Measurements from ENCODE around the gene FAF2.
A peak's percentile ranks its signal among the peaks of the same experiment; 100 is the strongest.

FAF2 gene

DNA sequence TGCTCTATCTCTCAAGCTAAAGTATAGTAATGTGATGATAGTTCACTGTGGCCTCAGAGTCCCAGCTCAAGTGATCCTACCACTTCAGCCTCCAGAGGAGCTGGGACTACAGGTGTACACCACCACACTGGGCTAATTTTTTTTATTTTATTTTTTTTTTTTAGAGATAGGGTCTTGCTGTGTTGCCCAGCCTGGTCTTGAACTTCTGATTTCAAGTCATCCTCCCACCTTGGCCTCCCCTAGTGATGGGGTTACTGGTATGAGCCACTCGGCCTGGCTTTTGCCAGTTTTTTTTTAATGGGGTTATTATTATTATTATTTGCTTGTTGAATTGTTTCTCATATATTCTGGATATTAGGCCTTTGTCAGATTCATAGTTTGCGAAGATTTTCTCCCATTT, 13.2 kb downstream of the FAF2 start:
- Histone ChIP-seq H3K4me3 (replicated peaks; ENCODE audit: insufficient read depth, low read length) (no peak overlapping the region), H3K27ac (replicated peaks) (no peak overlapping the region), H3K27me3 (ENCODE audit: insufficient read depth, poor library complexity, severe bottlenecking) (no peaks in the 10 kb centered on the region)
- TF ChIP-seq GABPA (IDR thresholded peaks at IDR 0.05; ENCODE audit: low read depth): no peak
- no peak for TF ChIP-seq POLR2AphosphoS5 (IDR thresholded peaks at IDR 0.05; ENCODE audit: low read depth)
- TF ChIP-seq, protein P1, sequence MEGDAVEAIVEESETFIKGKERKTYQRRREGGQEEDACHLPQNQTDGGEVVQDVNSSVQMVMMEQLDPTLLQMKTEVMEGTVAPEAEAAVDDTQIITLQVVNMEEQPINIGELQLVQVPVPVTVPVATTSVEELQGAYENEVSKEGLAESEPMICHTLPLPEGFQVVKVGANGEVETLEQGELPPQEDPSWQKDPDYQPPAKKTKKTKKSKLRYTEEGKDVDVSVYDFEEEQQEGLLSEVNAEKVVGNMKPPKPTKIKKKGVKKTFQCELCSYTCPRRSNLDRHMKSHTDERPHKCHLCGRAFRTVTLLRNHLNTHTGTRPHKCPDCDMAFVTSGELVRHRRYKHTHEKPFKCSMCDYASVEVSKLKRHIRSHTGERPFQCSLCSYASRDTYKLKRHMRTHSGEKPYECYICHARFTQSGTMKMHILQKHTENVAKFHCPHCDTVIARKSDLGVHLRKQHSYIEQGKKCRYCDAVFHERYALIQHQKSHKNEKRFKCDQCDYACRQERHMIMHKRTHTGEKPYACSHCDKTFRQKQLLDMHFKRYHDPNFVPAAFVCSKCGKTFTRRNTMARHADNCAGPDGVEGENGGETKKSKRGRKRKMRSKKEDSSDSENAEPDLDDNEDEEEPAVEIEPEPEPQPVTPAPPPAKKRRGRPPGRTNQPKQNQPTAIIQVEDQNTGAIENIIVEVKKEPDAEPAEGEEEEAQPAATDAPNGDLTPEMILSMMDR (IDR thresholded peaks at IDR 0.05; ENCODE audit: insufficient read depth, low read length): no peak
- TF ChIP-seq, protein P2, sequence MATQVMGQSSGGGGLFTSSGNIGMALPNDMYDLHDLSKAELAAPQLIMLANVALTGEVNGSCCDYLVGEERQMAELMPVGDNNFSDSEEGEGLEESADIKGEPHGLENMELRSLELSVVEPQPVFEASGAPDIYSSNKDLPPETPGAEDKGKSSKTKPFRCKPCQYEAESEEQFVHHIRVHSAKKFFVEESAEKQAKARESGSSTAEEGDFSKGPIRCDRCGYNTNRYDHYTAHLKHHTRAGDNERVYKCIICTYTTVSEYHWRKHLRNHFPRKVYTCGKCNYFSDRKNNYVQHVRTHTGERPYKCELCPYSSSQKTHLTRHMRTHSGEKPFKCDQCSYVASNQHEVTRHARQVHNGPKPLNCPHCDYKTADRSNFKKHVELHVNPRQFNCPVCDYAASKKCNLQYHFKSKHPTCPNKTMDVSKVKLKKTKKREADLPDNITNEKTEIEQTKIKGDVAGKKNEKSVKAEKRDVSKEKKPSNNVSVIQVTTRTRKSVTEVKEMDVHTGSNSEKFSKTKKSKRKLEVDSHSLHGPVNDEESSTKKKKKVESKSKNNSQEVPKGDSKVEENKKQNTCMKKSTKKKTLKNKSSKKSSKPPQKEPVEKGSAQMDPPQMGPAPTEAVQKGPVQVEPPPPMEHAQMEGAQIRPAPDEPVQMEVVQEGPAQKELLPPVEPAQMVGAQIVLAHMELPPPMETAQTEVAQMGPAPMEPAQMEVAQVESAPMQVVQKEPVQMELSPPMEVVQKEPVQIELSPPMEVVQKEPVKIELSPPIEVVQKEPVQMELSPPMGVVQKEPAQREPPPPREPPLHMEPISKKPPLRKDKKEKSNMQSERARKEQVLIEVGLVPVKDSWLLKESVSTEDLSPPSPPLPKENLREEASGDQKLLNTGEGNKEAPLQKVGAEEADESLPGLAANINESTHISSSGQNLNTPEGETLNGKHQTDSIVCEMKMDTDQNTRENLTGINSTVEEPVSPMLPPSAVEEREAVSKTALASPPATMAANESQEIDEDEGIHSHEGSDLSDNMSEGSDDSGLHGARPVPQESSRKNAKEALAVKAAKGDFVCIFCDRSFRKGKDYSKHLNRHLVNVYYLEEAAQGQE (IDR thresholded peaks at IDR 0.05; ENCODE audit: insufficient replicate concordance, low read depth): no peak
- TF ChIP-seq SPI1 (IDR thresholded peaks at IDR 0.05; ENCODE audit: borderline replicate concordance, low read depth): no peak
- DNase-seq (ENCODE audit: low read depth in 1 of 2, low spot score in 1 of 2): no peak

DNA sequence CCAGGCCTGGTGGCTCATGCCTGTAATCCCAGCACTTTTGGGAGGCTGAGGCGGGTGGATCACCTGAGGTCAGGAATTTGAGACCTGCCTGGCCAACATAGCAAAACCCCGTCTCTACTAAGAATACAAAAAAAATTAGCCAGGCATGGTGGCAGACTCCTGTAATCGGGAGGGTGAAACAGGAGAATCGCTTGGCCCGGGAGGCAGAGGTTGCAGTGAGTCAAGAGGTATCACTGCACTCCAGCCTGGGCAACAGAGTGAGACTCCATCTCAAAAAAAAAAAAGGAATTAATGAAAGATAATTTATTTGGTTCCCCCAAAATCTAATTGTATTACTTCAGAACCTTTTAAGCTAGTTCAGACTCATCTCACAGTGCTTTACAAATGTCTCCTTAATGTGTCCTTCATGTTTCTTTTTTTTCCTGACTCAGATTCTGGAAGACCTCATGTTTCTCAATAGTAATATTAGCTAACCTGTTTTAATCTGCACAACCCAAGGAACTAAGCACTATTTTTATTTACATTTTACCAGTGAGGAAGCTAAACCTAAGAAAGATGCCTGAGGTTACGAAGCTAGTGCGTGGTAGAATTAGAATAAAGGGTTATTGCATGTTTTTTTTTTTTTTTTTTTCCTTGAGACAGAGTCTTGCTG, 15.1 kb downstream of the FAF2 start:
- H3K27me3 ChIP-seq (ENCODE audit: insufficient read depth, poor library complexity, severe bottlenecking): no peaks in the 10 kb centered on the region
- H3K27ac ChIP-seq (replicated peaks): no peak overlapping the region
- no peak overlapping the region for H3K4me3 ChIP-seq (replicated peaks; ENCODE audit: insufficient read depth, low read length)
- TF ChIP-seq, protein P1 (IDR thresholded peaks at IDR 0.05; ENCODE audit: insufficient read depth, low read length): no peak
- no peak for TF ChIP-seq POLR2AphosphoS5 (IDR thresholded peaks at IDR 0.05; ENCODE audit: low read depth)
- TF ChIP-seq, protein P2 (IDR thresholded peaks at IDR 0.05; ENCODE audit: insufficient replicate concordance, low read depth): no peak
- TF ChIP-seq SPI1 (IDR thresholded peaks at IDR 0.05; ENCODE audit: borderline replicate concordance, low read depth): no peak
- no peak for TF ChIP-seq GABPA (IDR thresholded peaks at IDR 0.05; ENCODE audit: low read depth)
- no peak for DNase-seq (ENCODE audit: low read depth in 1 of 2, low spot score in 1 of 2)

DNA sequence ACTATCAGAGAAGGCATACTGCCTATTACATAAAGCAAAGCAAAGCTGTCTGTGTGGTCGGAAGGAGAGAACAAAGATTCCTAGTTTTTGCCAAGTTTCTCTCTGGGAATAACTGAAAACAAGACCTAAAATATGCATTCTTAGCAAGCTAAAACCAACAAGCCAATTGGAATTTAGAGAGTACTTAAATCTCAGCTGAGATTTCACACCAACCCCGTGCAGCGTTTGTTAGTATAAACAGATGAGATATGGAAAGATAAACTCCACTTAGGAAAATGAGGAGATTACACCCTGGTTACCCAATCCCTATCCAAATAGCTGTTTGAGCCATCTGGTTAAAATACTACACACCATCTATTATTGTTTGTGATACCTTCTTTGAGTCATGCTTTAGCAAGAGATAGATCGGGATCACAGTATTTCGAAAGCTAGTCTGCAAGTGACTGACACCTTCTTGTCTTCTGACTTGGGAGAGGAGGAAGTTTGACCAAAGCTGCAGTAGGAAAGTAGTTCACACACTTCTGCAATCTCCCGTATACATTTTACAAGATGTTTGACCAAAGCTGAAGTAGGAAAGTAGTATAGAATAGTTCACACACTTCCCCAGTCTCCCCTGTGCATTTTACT, 18.2 kb downstream of the FAF2 start:
- TF ChIP-seq POLR2AphosphoS5 (IDR thresholded peaks at IDR 0.05; ENCODE audit: low read depth): no peak
- peak; percentile 80; the same call in 1 of the 2 replicates for TF ChIP-seq SPI1 (IDR thresholded peaks at IDR 0.05; ENCODE audit: borderline replicate concordance, low read depth)
- no peak overlapping the region for H3K27ac ChIP-seq (replicated peaks)
- H3K27me3 ChIP-seq (ENCODE audit: insufficient read depth, poor library complexity, severe bottlenecking): no peaks in the 10 kb centered on the region
- no peak overlapping the region for H3K4me3 ChIP-seq (replicated peaks; ENCODE audit: insufficient read depth, low read length)
- DNase-seq (ENCODE audit: low read depth in 1 of 2, low spot score in 1 of 2): peak; percentile 47 to 79

DNA sequence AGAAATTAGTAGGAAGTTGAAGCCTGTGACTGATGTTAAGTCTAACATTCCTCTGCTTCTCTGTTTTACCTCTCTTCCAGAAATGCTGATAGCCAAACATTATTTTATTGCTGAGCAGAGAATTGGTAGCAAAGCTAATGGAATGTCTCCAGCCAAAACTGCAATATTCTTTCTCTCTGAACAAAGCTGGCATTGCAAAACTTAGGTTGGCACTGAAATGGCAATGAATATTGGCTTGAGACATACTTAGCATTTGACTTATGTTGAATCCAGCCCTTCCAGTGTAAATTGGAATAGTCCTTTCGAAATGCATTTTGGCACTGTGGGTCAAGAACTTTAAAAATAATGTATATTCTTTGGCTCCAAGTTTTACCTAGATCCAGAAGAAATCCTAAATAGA, 21.1 kb downstream of the FAF2 start:
- TF ChIP-seq, protein P2 (IDR thresholded peaks at IDR 0.05; ENCODE audit: insufficient replicate concordance, low read depth): no peak
- TF ChIP-seq POLR2AphosphoS5 (IDR thresholded peaks at IDR 0.05; ENCODE audit: low read depth) (no peak), GABPA (IDR thresholded peaks at IDR 0.05; ENCODE audit: low read depth) (no peak), SPI1 (IDR thresholded peaks at IDR 0.05; ENCODE audit: borderline replicate concordance, low read depth) (no peak)
- TF ChIP-seq, protein P1 (IDR thresholded peaks at IDR 0.05; ENCODE audit: insufficient read depth, low read length): no peak

More for the DNA sequence above, 21.1 kb downstream of the FAF2 start:
- no peak for DNase-seq (ENCODE audit: low read depth in 1 of 2, low spot score in 1 of 2)
- Histone ChIP-seq H3K27ac (replicated peaks) (no peak overlapping the region), H3K27me3 (ENCODE audit: insufficient read depth, poor library complexity, severe bottlenecking) (no peaks in the 10 kb centered on the region), H3K4me3 (replicated peaks; ENCODE audit: insufficient read depth, low read length) (no peak overlapping the region)

All from HL-60 (cell line).